C4-2B (cell line): ENCODE data around the gene NRARP.

Experiments
- H3K27ac ChIP-seq: fragments of 450-650 bp; 2 replicates; pipeline ENCODE4 v1.5.1; 2017
- ZFX ChIP-seq: fragments of 450-650 bp; IDR thresholded peaks from 2 replicates; pipeline ENCODE4 v1.6.1; 2017
- TF ChIP-seq, protein P1 (sequence below): fragments of 450-650 bp; conservative IDR thresholded peaks from 2 replicates; pipeline ENCODE4 v1.5.1; 2017; ENCODE audit warnings: mild to moderate bottlenecking

NRARP gene

DNA sequence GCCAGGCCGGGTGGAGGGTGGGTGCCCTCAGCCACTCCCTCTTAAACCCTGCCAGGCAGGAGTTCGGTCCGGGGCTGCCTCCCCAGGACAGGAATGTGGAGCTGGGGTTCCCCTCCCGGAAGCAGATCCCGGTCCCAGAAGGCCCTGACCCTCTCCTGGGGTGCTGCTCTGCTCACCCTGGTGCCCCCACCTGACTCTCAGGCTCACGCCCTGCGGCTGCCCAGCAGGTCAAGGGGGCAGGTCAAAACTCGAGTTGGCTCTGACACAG lies 3.7 kb upstream of the NRARP start:
- TF ChIP-seq, protein P1, sequence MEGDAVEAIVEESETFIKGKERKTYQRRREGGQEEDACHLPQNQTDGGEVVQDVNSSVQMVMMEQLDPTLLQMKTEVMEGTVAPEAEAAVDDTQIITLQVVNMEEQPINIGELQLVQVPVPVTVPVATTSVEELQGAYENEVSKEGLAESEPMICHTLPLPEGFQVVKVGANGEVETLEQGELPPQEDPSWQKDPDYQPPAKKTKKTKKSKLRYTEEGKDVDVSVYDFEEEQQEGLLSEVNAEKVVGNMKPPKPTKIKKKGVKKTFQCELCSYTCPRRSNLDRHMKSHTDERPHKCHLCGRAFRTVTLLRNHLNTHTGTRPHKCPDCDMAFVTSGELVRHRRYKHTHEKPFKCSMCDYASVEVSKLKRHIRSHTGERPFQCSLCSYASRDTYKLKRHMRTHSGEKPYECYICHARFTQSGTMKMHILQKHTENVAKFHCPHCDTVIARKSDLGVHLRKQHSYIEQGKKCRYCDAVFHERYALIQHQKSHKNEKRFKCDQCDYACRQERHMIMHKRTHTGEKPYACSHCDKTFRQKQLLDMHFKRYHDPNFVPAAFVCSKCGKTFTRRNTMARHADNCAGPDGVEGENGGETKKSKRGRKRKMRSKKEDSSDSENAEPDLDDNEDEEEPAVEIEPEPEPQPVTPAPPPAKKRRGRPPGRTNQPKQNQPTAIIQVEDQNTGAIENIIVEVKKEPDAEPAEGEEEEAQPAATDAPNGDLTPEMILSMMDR = no peak
- no peak for TF ChIP-seq ZFX
- H3K27ac ChIP-seq = no peak overlapping the region

DNA sequence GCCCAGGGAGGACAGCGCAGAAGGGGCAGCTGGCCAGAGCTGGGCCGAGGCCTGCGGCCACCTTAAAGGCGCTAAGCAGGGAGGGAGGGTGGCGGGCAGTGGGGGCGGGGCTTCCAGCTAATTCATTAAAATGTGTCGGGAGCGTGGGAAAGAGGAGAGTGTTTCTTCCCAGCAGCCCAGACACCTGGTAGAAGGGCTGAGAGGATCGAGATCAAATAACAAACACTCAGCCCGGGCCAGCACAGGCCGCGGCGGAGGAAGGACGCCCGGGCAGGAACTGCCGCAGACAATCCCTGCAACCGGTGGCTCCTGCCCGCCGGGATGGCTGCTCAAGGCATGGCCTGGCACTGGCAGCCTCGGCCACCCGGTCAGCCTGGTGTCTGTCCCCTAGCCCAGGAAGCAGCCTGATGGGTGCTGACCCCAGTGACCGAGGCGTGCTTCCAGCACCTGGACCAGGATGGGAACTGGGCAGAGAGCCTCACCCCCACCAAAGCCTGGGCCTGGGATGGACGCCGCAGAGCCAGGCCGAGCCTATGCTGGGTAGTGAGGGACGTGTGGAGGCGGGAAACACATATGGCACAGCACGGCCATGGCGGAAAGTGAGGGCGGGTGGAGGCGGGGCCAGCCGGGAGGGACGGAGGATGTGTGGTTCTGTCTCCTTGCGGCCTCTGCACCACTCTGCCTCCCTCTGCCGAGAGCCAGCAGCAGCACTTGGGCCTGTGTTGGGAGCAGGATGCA lies 3.2 kb upstream of the NRARP start:
- no peak for TF ChIP-seq ZFX
- TF ChIP-seq, protein P1 = no peak
- H3K27ac ChIP-seq = no peak overlapping the region

DNA sequence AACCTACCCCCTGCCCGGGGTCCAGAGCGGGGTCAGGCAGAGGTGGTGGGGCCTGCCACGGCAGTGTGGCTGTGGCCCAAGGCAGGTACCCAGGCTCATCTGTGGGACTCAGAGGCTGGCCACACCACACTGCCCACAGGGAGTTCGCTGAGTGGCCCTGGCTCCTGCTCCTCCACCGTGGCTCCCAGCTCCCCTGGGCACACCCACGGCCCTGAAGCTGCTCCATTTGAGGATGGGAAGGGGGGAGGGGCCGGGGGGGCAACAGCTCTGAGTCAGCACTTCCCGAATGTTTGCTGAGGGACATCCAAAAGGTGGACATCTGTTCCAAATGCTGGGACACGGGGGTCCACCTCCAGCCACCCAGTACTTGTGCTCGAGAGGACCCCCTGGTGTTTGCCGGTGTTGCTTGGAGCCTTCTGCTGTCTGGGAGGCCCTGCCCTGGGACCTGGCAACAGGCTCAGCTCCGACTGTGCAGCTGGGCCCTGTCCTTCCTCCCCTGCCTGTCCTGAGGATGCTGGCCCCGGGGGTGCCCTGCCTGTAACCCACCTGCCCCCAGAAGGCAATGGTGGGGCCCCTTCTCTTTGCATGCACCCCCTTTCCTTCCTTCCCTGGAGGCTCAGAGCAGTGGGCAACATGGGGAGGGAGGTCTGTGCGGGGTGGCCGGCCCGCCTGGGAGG lies 2.5 kb upstream of the NRARP start:
- no peak for TF ChIP-seq ZFX
- TF ChIP-seq, protein P1 = no peak
- no peak overlapping the region for H3K27ac ChIP-seq

DNA sequence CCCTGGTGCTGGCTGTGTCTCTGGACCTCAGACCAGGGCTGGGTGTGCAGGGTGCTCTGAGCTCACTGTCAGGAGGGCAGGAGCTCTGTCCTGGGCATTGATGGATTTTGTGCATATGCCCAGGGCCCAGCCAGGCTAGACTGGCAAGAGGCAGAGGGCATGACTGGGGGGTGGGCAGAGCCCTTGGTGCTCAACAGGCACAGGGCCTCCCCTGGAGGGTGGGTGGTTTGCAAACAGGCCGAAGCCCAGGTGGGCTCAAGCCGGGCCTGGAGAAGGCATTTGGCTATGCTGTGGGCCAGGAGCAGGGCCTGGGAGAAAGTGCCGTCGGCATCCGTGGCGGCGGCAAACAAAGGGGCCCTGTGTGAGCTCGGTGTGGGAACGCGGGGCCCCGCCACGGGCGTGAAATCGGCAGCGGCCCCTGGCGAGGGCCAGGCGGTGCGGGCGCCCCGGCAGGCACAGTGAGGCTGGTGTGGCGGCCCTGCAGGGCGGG lies 1.9 kb upstream of the NRARP start:
- no peak for TF ChIP-seq ZFX
- TF ChIP-seq, protein P1 = no peak
- no peak overlapping the region; the same call in 1 of the 2 replicates for H3K27ac ChIP-seq

DNA sequence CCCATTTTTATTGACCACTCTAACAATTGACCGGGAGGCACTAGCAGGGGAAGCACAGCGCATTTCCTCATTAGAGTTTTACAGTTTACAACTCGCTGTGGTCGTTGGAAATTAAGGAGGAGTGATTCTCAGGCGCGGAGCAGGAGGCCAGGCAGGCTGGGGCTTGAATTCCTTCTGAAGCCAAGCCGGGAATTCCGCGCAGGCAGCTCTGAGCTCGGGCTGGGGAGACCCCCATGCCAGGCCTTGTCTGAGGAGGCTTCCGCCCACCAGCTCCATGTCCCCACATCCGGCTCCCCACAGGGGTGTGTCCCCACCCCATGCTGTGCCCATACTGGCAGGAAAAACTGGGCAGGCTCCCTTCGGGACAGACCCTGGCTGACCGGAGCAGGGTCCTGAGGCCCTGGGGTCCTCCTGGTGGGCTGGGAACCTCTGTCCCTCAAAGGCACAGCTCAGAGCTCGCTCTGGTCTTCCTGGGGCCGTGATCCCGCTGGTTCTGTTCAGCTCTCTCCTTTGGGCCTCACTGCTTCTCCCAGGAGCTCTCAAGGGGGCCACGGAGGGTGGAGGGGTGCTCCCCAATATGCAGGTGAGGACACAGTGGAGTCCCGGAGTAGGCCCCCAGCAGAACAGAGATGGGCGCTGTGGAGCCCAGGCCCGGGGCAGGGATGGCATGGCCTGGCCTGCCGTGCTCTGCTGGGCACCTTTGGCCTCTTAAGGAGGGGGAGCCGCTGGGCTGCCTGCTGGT lies 1.3 kb upstream of the NRARP start:
- TF ChIP-seq, protein P1 = no peak
- no peak for TF ChIP-seq ZFX
- H3K27ac ChIP-seq = peak overlapping the region; percentile 97

DNA sequence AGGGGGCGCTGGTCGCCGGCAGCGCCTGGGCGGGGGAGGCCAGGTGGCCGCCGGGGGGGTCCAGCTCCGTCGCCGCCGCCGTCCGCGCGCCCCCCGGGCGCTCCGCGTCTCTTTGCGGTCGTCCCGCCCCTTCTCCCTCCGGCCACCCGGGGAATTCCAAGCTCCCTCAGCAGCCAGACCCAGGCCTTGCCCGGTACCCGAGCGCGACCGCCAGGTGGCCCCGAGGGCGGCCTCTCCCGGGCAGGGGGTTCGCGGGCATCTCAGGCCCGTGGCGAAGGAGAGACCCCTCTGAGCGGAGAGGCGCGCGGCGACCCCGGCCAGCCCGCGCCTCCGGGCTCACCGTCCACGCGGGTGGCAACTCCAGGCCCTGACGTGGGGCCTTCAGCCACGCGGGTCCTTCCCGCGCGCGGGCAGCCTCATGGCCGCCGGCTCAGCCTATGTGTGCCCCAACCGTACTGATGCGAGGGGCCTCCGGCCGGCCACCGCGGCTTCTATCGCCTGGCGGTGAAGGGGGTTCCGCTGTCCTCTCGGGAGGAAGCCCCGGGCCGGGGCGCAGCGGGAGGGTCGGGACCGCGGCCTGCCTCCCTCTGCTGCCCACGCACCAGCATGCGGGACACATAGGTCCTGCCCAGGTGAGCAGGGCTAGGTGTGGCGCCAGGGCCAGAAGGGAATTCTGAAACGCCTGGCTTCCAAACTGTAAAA lies 529 bp upstream of the NRARP start:
- TF ChIP-seq, protein P1 = peak; percentile 89
- peak; percentile 74; the same call in 1 of the 2 replicates for TF ChIP-seq ZFX
- H3K27ac ChIP-seq = peak overlapping the region; percentile 97
